ENCODE results near the gene ALG1L2.
"Not testable (repeated sequence)": the region's sequence is repeated elsewhere in the genome, so short reads cannot be mapped to it uniquely, and the experiment has no call there.

ALG1L2 gene

DNA sequence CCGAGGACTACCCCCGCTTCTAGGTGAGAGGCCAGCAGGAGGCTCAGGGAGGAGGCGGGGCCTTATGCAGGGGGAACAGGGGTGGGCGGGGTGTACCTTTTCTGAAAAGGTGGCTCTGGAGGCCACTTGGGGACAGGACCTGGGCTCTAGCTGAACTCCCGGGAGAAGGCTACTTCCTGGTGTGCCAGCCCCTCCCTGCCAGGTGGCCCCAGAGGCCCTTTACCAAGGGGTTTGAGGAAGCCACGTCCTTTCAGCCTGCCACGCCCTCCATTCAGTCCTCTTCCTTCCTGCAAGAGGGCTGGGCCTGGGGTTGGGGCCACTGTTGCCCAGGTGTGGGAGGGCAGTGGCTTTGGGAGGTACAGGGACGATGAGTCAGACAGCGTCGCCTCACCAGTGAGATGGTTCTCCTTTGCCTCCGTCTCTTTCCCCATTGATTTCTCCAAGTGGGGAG lies 12.9 kb downstream of the ALG1L2 start:
- not testable (repeated sequence) for DNase-seq

GRCh38 chr3:130095858-130096257 lies 14.2 kb downstream of the ALG1L2 start:
- DNase-seq: not testable (repeated sequence)

DNA sequence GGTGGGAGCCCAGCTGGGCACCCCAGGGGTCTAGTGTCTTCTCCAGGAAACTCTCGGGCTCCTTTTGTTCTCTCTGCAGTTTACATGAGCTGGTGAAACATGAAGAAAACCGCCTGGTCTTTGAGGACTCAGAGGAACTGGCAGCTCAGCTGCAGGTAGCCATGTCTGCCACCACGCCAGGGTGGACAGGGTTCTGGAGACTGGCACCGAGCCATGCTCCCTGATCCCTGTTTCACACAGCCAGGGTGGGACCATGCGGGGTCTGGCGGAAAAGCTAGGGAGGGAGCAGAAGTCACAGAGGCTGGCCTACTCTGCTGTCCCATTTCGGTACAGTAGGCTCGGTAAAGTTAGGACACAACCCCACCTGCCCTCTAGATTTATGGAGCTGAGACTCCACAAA lies 15.5 kb downstream of the ALG1L2 start:
- DNase-seq: not testable (repeated sequence)

- not testable (repeated sequence) for DNase-seq
These were observed 16.3 kb downstream of the ALG1L2 start for GRCh38 chr3:130097690-130098638.

GRCh38 chr3:130098639-130099385 lies 17.2 kb downstream of the ALG1L2 start:
- not testable (repeated sequence) for DNase-seq

- DNase-seq: not testable (repeated sequence)
These were observed 20.9 kb downstream of the ALG1L2 start for GRCh38 chr3:130102545-130102944.

- DNase-seq: not testable (repeated sequence)
These were observed 22.6 kb downstream of the ALG1L2 start for GRCh38 chr3:130104191-130104590.

GRCh38 chr3:130107333-130107995 lies 25.8 kb downstream of the ALG1L2 start:
- DNase-seq: not testable (repeated sequence)

DNA sequence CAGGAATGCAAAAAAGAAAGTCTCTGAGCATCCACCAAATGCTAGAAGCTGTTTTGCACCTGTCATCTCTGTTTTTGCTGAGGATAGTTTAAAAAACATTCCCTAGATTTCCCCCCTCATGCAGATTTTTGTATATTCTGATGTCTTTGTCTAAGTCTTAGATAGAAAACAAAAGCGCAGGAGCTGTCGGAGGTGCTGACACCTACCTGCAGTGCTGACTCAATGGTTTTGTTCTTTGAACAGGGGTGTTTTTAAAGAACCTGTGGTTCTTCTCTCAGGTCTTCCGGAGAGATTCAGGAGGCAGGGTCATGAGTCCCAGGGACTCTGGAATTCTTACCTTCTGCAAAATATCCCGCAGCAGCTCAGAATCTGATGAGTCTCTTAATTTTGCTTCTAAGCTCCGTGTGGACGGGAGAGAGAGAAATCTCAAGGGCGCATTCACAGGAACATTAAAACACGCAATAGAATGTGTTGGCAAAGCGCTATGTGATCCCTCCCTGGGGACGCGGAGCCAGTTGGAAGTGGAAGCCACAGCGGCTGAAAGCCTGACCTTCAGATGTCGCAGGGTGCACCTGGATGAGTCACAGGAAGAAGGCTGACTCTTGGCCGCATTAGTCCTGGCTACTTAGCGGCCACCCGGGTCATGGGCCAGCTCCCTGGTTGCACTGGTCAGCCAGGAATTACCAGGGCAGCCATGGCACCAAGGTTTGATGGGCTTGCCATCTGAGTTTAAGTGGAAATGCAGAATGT lies 27.4 kb downstream of the ALG1L2 start:
- DNase-seq: not testable (repeated sequence)

- DNase-seq: peak; percentile 74
These were observed 28.9 kb downstream of the ALG1L2 start for GRCh38 chr3:130110386-130111169.

DNA sequence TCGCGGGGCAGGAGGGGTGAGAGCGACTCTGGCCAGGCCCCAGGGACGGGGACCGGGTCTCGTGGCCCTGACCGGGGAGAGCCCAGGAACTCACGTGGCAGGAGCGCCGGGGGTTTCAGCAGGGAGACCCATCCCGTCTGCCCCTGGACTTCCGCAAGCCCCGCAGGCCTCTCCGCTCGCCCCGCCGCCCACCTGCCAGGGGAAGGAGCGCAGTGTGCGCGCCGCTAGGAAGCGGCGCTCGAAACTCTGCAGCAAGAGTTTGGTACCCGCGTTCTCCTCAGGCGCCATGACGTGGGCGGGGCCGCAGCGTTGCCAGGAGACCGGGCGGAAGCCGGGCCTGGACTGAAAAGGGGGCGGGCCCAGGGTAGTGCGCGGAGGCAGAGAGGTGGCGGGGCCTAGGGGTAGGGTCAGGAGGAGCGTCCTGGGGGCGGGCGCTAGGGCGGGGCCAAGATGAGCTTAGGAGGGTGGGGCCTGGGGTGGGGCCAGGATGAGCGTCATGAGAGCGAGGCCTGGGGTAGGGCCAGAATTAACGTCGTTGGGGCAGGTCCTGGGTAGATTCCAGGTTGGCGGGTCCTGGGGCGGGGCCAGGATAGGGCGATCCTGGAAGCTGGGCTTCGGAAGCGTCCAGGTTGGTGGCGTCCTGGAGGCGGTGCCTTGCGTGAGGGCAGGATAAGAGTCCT lies 29.7 kb downstream of the ALG1L2 start:
- peak; percentile 100 for DNase-seq

GRCh38 chr3:130111865-130112747 lies 30.5 kb downstream of the ALG1L2 start:
- DNase-seq: peak; percentile 100

DNA sequence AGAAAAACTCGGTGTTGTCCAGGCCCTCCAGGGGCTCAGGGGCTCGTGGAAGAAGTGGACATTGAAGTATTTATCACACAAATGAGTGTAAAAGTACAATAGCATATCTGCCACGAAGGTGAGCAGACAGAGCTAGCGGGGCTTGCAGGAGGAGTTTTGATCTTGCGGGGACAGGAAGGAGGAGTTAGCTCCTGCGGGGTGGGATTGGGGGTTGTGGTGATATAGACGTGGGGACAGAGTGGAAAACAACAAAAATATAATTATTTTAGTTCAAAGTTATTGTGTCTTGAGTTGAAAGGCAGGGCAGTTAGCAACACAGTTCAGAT lies 31.1 kb downstream of the ALG1L2 start:
- not testable (repeated sequence) for DNase-seq

DNA sequence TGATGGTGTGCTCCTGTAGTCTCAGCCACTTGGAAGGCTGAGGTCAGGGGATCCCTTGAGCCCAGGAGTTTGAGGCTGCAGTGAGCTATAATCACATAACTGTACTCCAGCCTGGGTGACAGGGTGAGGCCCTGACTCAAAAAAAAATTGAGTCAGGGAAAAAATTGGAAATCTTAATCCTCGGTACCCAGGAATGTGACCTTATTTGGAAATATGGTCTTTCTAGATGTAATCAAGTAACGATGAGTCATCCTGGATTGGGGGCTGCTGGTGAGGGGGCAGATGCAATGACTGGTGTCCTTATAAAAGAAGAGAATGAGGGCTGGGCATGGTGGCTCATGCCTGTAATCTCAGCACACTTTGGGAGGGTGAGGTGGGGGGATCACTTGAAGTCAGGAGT lies 33.8 kb downstream of the ALG1L2 start:
- peak; percentile 29 for DNase-seq

DNA sequence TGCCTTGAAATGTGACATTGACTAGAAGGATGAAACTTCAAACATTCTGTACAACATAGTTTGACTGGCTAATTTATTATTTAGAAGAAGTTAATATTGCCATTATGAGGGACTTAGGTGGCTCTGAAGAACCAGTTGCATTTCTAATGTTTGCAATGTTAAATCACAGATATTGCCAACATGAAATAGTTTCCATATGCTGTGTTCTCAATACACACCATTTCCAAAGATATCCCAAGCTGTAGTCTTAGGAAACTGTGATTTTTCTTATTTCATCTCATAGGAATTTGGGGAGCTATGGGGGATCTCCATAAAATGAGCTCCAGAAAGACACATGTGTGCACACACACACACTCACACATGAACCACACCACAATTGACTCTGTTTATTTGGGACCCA lies 36.3 kb downstream of the ALG1L2 start:
- no peak for DNase-seq

GRCh38 chr3:130119824-130120223 lies 38.2 kb downstream of the ALG1L2 start:
- DNase-seq: not testable (repeated sequence)

DNA sequence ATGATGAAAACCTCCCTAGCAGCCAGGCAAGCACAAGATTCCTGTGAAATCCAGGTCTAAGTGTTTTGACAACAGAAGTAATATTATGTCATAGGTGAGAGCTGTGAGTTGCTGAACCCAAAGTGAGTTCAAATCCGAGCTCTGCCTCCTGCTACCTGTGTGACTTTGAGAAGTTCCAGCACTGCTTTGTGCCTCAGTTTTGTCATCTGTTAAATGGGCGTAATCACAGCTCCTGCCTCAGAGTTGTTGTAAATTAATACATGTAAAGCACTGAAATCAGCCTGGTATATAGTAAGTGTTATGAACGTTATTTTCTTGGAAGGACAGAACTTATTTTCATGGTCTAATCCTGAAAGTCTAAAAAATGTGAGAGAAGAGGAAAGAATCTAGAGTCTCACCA lies 38.7 kb downstream of the ALG1L2 start:
- DNase-seq: not testable (repeated sequence)

GRCh38 chr3:130122891-130123775 lies 41.5 kb downstream of the ALG1L2 start:
- not testable (repeated sequence) for DNase-seq

- not testable (repeated sequence) for DNase-seq
These were observed 43.8 kb downstream of the ALG1L2 start for GRCh38 chr3:130125406-130125805.

Data from T1000 (cell line).